Measurements from ENCODE around the gene DTHD1. TPM values are rescaled to one million over a fixed set of nuclear protein-coding genes. Genes with fewer than 3 reads are reported as not detected.

The DTHD1 gene
- total RNA-seq: not detected in 2 replicates

DNA sequence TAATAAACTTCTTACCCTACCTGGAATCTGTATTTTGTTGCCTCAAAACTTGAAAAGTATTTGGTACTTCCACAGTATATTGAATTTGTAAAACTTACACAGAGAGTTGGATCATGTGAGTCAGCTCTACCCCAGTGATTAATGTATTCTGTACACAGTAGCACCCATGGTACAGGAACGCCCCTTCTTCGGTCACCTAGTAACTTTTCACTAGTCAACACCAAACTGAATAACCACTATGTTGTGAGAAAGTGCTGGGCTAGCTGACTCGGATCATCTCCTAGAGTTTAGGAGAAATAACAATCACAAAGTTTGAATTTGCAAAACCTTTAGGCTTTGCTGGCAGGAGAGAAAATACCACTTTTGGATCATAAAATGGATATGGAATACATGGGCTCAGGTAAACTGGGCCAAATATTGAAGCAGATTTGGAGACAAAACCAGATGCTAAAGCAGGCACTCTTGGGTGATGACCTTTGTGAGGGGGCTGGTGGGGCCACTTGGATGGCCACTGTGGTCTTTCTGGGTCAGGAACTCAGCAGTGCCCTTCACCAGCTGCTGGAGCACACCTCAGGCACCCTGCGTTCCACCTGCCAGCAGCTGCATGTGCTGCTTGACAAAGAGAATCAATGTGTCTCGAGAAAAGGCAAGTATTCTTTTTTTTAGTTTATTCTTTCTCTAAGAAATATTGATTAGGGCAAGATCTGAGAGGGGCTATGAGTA, at the start of gene DTHD1:
DTHD1 (plus strand) TSS at position 233 of the 723 bp plus-strand sequence; CDS start at position 376, 143 bp downstream.
- DNase-seq: no peak

DNA sequence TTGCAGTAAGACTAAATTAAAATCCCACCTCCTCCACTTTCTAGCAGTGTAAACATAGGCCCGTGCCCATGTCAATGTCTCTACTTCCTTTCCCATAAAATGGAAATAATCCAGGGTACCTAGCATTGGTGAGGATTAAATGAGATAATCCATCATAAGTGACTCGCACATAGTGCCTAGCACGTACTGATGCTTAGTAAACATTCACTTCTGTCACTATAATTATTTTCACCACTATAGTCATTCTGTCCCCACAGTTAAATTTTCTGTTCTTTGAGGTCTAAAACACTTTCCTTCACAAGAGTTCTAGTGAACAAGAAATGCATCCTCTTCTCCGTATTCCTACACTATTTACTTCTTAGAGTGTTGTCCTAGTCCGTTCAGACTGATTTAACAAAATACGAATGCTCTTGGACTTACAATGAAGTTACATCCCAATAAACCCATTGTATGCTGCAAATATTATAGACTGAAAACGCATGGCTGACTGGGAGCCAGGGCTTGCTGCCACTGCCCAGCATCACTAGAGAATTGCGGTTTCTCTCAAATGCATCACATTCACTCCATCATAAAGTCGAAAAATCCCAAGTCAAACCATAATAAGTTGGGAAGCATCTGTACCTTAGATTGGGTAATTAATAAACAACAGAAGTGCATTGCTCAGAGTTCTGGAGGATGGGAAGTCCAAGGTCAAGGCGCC, 47.7 kb upstream of the DTHD1 start:
- no peak for DNase-seq

DNA sequence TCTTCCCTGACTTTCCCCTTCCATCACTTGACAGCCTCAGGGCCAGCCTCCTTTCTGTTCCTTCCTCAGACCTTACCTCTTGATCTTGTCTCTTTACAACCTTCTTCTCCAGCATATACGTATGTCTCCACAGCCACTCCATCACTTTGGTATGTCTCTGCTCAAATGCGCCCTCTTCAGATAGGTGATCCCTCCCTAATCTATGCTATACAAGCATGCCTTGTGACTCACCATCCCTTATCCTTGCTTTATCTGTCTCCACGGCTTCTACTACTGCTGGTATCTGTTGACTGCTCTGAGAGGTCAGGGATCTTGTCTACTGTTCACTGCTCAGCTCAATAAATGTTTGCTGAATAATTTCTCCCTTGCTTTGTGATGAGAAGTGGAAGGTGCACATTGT, 46.1 kb upstream of the DTHD1 start:
- no peak for DNase-seq

DNA sequence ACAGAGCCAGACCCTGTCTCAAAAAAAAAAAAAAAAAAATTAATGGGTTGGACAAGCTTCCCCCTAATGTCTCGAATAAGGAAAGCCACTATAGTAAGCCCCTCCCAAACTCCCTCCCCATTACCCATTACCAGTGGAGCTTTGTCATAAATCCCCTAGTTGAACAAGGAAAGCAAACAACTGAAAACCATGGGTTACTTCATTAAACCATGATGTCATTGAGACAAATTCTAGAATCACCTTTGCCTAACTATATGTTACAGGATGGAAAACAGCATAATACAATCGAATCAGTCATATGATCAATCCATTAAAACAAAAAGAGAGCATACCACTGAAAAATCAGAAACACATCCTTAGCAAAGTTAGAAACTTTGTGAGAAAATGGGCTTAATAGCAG, 45.3 kb upstream of the DTHD1 start:
- DNase-seq: no peak

DNA sequence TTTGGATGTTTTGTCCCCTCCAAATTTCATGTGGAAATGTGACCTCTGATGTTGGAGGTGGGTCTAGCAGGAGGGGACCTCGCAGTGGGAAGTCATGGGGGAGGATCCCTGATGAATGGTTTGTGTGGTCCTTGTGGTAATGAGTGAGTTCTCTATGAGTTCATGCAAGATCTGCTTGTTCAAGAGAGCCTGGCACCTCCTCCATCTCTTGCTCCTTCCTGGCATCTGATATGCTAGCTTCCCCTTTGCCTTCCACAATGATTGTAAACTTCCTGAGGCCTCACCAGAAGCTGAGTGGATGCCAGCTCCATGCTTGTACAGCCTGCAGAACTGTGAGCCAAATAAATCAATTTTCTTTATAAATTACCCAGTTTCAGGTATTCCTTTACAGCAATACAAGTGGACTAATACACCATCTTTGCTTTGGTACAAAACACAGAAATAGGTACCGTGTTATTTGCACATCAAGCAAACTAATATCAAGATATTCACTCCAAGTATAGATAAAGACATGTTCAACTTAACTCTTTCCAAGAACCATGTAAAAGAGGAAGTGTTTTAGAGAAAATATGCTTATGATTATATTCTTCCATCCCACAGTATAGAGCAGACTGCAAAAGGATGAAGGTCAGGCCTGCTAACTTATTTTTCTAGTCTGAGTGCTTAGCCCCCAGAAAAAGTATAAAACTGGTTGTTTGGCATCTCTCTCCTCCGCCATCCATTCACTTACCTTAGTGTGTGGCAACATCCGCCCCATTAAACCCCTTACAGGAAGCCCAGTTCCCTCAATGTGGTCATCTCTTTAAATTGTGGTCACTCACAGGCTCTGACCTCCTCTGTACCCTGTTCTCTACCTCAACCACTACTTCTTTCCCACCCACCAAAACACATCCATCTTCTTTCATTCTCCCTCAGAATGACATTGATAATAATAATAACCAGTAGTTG, 43.8 kb upstream of the DTHD1 start:
- no peak for DNase-seq

DNA sequence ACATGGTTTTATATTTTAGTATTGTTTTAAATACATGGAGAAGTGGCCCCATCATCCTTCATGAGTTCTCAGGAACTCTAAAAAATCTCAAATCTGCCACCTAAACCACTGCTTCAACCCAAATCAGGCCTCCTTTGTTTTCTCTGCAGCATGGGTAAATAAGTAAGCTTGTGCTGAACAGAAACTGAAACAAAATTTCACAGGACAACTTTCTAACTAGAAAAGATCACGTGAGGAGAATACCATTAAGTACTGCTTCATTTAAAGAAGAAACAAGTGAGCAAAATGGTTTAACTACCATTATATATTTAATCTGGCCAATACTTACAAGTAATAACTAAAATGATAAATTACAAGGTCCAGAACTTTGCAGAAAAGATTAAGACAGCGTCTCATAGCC, 39.6 kb upstream of the DTHD1 start:
- no peak for DNase-seq

DNA sequence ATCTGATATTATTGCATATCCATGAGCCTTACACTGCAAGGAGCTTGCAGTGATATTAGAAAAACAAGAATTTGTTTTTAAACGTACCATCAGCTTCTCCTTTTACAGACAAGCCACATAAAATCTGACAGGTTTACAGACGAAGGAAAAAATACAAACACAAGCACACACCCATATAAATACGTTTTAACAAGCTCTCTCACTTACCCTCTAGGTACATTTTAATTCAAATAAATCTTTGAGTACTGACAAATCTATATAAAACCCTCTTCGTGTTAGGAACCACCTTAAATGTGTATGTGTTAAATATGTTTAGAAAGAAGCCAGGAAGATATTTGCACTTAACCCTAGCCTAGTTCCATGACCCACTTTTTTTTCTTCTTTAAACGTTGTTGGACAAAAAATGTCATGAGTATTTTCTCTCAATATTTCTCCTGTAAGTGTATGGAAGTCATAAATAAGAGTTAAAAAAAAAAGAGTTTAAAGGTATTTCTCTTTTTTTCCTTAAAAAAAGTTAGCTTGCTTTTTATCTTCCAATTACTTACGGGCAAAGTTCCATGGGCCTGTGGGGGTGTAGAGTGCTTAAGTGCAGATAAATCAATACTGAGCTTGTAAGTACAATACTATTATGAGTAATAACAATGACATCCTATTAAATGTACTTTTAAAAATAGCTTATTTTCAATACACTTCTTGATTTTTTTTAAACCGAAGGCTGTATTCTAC, 38.6 kb upstream of the DTHD1 start:
- no peak for DNase-seq

DNA sequence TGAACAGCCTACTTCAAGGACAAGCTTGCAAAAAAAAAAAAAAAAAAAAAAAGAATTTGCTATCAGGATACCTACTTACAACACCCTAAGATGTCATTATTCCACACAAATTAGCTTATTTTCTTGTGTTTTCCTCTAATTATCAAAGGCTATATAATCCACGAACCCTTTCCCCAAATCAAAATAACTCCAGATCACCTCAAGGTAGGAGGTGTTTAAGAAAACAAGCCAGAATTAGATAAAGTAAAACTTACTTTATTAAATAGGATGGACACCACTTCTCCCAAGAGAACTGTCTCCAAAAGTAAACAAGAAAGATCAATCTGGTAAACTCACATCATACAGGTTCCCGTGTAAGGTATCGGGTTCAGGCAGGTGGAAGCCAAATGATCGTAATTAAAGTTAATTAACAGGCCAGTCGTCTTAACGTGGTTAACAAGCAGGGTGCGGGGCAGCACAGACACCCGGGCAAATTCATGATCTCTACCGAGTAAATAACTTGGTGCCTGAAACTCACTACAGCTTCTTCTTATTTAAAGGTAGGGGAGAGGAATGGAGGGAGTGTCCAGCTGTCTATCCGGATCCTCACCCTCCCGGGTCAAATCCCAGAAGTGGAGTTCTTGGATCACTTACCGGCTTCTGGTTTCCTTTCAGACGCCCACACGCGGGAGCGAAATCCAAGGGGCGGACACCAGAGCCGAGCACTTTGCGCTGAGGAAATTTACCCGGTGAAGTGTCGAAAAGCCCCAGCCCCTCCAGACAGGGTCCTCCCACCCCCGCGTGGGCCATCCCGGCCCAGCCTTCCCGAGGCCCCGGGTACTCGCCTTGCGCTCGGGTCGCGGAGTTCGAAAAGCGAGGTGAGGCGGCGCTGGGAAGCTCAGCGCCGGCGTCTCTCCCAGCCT, 37.8 kb upstream of the DTHD1 start:
- no peak for DNase-seq

DNA sequence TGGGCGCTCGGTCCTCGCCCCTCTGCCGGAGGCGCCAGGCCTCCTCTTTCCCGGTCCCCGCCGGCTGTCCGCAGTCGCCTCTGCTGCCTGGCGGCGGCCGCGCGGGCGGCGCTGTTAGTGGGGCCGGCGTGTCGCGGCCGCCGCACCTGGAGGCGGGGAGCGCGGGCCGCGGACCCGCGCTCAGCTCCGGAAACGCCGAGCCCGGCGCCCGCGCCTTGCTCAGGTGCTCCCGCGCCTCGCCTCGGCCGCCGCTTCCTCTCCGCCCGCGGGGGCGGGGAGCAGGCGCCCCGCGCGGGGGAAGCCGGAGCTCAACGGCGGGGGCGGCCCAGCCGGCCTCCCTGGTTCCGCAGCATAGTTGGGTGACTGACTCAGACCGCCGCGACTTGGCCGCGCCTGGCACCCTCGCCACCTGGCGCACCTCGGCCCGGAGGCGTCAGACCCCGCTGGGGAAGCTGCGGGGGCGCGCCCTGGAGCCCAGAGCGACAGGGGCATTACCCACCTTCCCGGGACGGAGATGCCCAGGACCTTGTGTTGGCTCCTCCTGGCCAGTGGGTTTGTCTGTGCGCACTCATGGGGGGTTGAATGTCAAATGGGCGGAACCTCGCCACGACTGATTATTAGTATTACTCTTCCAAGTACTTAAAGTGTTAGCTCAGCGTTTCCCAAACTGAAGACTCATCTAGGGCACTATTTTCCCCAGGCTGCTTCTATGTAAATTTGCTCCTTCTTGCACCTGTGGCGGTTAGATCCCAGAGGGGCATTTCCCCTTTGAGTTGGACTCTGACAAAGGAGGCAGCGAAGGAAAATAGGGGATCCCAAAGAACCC, 36.9 kb upstream of the DTHD1 start, which contains the start of gene ARAP2:
ARAP2 (minus strand) TSS at position 258 of the 826 bp plus-strand sequence. CDS start 15,028 bp downstream, outside the sequence.
- DNase-seq: no peak

DNA sequence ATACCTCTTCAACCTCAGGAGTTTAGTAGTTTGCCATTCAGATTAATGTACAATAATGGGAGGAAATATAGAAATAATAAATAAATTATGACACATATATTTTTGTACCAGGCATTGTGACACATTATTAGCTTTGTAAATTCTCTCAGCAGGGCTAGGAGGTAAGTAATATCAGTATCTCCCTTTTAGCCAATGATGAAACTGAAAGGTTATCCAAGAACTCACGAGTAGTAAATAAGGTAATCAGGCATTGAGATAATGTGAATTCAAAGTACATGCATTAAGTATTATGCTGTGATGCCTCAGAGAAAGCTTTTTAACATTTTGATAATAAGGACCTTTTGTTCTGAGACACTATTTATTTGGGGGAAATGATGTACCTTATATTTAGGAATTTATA, 31.8 kb upstream of the DTHD1 start:
- no peak for DNase-seq

DNA sequence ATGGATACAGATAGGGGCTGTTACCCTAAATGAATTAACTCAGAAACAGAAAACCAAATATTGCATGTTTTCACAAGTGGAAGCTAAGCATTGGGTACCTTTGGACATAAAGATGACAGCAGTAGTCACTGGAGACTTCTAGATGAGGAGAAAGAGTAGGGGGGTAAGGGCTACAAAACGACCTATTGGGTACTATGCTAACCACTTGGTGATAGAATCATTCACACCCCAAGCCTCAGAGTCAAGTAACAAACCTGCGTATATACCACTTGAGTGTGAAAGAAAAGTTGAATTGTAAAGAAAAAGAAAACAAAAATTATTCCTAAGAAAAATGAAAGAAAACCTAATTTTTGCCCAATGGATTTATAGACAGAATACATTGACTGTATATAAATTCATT, 29.4 kb upstream of the DTHD1 start:
- no peak for DNase-seq

DNA sequence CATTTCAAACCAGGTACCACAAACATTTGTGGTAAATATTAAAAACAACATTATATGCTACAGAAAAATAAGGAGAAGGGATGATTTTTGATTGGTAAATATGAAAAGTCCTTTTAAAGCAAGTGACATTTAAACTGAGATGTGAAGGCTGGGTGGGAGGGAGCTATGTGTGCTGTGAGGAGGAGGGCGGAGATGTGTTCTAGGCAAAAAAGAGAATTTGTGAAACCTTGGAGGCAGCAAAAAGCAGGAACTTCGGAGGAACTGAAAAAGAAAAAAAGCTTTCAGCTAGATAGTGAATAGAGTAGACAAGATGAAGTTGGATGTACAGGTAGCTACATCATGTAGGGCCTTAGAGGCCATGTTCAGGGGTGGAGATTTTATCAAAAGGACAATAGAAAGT, 27.0 kb upstream of the DTHD1 start:
- no peak for DNase-seq

DNA sequence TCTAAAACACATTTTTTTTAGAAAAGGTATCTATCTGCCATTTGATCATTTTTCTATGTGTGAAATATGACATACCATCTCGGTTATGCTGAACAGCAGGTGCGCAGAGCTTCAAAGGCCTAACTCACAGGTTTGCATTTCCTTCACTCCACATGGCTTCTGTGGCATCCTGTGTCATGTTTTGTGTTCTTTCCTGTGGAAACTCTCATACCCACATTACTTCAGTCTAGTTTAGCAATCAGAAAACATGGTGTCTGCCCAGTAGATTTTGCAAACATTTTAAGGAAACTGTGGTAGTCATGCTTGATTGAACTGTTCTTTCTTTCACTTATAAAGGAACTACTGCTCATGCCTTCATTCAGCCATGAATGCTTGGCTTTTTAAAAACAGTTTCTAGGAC, 25.8 kb upstream of the DTHD1 start:
- no peak for DNase-seq

DNA sequence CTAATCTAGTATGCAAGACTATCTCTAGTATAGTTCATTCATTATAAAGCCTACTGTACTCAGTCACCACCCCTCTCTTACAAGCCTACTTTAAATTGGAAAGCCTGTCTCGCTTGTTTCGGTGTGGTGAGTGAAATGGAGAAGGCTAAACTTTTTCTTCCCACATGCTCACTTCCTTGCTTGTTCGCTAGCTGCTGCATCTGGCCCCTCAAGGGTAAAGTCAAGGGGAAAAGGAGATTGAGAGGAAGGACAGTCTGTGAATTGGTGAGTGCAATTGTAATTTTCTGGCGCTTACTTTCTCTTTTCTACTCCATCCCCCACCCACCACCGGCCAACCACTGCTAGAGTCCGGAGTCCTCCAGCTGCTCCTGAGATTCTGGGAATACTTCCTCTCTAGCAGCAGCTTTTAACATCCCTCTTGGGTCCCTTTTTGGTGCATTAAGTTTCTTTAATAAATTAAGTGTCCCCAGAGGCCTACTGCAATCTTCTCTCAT, 25.0 kb upstream of the DTHD1 start:
- DNase-seq: no peak

DNA sequence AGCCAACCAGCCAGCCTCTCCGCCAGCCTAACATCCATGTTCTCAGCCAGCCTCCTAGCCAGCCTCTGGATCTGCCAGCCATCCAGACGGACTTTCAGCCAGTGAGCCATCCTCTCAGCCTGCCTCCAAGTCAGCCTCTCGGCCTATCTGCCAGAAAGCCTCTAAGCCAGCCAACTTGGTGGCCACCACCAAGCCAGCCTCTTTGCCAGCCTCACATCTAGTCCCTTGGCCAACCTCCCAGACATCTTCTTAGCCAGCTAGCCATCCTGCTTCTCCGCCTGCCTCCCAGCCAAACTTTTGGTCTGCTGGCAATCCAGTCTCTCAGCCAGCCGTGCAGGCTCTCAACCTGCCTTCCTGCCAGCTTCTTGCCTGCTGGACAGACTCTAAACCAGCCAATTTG, 20.7 kb upstream of the DTHD1 start:
- no peak for DNase-seq

DNA sequence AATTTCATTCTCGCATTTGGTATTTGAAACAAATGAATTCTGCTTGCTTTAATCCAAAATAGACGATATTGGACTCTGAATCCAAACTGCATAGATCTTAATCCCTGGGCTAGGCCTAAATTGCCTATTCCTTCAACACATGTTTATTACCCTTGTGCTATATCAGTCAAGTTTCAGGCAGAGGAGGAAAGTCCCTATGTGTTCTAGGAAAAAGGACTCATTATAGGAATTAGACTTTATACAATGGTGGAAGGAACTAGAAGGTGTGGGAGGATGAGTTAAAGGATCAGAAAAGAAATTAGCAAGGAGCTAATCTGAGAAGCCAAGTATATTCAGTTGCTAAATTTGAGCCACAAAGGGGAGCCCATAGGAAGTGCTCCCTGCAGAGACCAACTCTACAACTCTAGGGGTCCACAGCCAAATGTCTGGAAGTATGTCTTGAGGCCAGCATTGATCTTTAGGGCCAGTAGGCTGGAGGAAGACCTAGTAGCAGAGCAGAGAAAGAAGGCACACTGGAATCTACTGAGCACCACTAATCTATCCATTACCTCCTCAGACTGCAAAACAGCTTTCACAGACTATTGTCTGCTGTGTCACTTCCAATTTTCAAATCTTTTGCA, 17.1 kb upstream of the DTHD1 start:
- no peak for DNase-seq

DNA sequence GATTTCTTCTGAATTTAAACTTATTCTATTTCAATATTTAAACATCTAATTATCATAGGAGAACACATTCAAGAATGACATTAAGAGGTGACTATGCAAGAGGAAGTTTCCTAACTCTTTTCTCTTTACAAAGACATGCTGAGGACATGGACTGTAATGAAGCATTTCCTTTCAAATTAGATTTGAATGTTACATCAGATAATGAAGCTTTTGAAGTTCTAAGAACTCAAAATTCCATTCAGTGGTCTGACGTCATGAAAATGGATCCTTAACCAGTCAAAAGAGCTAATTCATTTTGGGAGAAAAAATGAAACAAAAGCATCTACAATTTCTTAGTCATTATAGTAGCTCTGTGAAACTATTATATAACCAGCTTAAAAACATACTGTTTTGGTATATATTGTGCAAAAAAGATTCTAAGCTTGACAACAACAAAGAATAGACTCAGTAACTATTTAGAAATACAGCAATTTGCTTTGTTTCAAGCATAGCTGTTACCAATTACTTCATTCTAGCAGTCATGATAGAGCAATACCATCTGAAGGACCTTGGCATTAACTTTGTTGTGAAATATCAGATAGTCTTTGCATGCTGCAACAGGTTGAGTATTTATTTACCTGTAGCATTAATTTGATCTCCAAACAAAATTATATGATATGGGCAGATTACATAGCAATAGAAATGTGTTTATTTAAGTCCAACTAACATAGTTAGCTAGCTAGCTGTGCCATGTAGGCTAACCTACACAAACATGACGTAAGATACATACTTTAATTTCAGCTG, 13.7 kb upstream of the DTHD1 start:
- DNase-seq: no peak

DNA sequence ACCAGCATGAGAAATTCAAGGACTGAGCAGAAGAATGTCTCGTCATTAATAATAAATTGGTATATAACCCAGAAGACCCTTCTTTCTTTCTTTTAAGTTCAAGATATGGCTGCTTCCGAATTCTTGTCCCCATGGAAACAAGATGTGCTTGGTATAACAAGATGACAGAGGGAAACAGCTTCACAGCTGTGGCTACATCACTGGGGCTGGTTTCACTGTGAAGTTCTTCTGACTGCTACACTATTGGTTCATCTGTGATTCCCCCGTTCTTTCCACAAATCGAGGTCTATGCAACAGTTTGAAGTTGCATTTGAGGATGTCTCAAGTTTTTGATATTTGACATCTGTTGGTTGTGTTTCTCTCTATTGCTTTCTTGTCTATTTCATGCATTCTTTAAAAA, 12.3 kb upstream of the DTHD1 start:
- DNase-seq: no peak

Data from dermis blood vessel endothelial cell (primary cell).